ENCODE measurements around the gene IBA57.

Gene IBA57

GRCh38 chr1:228156515-228156881 is 9.1 kb upstream of the IBA57 start:
- no peak for TF ChIP-seq CTCF (IDR thresholded peaks at IDR 0.05; ENCODE audit: control insufficient read depth, insufficient read depth, low read depth, low read length, missing control alignments)
- no peak for DNase-seq (ENCODE audit: low read depth)
- H3K4me3 ChIP-seq (ENCODE audit: control insufficient read depth, low read depth, low read length), result no peak overlapping the region

GRCh38 chr1:228156941-228157728 is 8.5 kb upstream of the IBA57 start:
- no peak overlapping the region for H3K4me3 ChIP-seq (ENCODE audit: control insufficient read depth, low read depth, low read length)
- DNase-seq (ENCODE audit: low read depth), result no peak
- no peak for TF ChIP-seq CTCF (IDR thresholded peaks at IDR 0.05; ENCODE audit: control insufficient read depth, insufficient read depth, low read depth, low read length, missing control alignments)

GRCh38 chr1:228157729-228158126 is 7.9 kb upstream of the IBA57 start:
- H3K4me3 ChIP-seq (ENCODE audit: control insufficient read depth, low read depth, low read length), result no peak overlapping the region
- no peak for TF ChIP-seq CTCF (IDR thresholded peaks at IDR 0.05; ENCODE audit: control insufficient read depth, insufficient read depth, low read depth, low read length, missing control alignments)
- DNase-seq (ENCODE audit: low read depth), result no peak

DNA sequence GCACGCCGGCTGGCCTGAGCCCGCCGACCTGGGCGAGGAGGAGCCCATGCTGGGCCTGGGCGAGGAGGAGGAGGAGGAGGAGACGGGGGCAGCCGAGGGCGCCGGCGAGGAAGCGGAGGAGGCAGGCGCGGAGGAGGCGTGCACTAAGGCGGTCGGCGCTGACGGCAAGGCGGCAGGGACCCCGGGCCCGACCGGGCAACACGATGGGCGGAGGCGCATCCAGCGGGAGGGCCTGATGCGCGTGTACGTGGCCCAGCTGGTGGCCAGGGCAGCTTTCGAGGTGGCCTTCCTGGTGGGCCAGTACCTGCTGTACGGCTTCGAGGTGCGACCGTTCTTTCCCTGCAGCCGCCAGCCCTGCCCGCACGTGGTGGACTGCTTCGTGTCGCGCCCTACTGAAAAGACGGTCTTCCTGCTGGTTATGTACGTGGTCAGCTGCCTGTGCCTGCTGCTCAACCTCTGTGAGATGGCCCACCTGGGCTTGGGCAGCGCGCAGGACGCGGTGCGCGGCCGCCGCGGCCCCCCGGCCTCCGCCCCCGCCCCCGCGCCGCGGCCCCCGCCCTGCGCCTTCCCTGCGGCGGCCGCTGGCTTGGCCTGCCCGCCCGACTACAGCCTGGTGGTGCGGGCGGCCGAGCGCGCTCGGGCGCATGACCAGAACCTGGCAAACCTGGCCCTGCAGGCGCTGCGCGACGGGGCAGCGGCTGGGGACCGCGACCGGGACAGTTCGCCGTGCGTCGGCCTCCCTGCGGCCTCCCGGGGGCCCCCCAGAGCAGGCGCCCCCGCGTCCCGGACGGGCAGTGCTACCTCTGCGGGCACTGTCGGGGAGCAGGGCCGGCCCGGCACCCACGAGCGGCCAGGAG is 7.2 kb upstream of the IBA57 start:
- TF ChIP-seq CTCF (IDR thresholded peaks at IDR 0.05; ENCODE audit: control insufficient read depth, insufficient read depth, low read depth, low read length, missing control alignments), result no peak
- H3K4me3 ChIP-seq (ENCODE audit: control insufficient read depth, low read depth, low read length), result no peak overlapping the region
- no peak for DNase-seq (ENCODE audit: low read depth)

DNA sequence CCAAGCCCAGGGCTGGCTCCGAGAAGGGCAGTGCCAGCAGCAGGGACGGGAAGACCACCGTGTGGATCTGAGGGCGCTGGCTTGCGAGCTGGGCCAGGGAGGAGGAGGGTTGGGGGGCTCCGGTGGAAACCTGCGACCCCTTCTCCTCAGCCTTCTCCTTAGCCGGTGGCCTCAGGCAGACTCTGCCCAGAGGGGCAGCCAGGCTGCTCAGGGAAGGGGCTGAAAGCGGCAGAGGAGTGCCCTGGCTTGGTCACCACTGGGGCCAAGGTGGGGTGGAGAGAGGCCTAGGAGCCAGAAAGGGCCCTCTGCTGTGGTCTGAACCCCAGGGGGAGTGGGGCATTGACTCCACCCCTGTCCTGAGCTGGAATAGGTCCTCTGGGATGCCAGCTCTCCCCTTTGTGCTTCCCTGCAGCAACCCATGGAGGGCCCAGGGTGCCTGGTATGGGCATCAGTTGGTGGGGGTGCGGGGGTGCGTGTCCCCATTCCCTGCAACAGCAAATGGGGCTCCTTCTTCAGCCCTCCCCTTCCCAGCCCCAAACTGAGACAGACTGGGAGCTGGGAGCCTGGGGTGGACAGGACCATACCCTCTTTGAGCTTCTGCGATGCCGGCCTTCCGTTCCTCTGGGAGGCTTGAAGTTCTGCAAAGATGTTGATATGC is 6.5 kb upstream of the IBA57 start:
- no peak overlapping the region for H3K4me3 ChIP-seq (ENCODE audit: control insufficient read depth, low read depth, low read length)
- no peak for DNase-seq (ENCODE audit: low read depth)
- TF ChIP-seq CTCF (IDR thresholded peaks at IDR 0.05; ENCODE audit: control insufficient read depth, insufficient read depth, low read depth, low read length, missing control alignments), result no peak

DNA sequence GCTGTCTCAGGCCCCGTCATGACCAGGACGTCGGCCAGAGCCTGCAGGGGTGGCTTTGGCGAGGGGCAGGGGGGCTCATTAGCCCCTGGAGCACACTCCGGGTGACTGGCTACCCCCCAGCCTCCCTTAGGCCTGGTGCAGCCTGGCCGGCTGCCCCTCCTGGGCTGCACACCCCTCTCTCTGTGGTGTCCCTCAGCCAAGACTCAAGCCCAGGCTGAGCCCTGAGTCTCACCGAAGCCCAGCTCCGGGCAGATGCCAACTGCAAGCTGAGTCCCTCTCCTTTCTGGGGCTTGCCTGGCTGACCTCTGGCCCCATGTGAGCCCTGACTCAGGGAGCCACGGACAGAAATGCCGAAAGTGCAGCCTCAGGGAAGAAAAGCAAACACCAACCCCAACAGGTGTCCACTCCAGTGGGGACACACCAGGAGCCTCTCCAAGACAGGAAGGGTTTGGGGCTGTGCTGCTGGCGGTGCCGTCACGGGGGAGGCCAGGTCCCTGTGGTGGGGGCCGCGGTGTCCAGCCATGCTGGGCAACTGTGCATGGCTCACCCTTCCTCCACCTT is 5.3 kb upstream of the IBA57 start:
- no peak for DNase-seq (ENCODE audit: low read depth)
- no peak overlapping the region for H3K4me3 ChIP-seq (ENCODE audit: control insufficient read depth, low read depth, low read length)
- TF ChIP-seq CTCF (IDR thresholded peaks at IDR 0.05; ENCODE audit: control insufficient read depth, insufficient read depth, low read depth, low read length, missing control alignments), result no peak

Measured in AG09309 (cell line).